Activated CD8-positive, alpha-beta T cell treated with anti-CD3 and anti-CD28 coated beads for 36 hours (primary cell): ENCODE results near the gene ADAT3. TPM values are rescaled to one million over a fixed set of nuclear protein-coding genes. Genes with fewer than 3 reads are reported as not detected.

Experiments
- ATAC-seq: fragments of 200-7000 bp; cut with Tn5 transposase; one replicate; pipeline ENCODE4 v1.10.0; 2021; ENCODE audit warnings: mild to moderate bottlenecking, moderate library complexity
- CTCF ChIA-PET: fragments of 350-600 bp; sonication (Branson Sonifier 250); formaldehyde crosslinking; loops from one replicate; lab custom pipeline; 2021; ENCODE audit warnings: antibody characterized with exemption; lab: Charles Lee
- POLR2A ChIA-PET: fragments of 350-600 bp; sonication (Branson Sonifier 250); formaldehyde crosslinking; loops from one replicate; lab custom pipeline; 2021; ENCODE audit warnings: antibody characterized with exemption; lab: Charles Lee
- DNase-seq: peaks from one replicate; pipeline ENCODE4 v3.0.0-alpha.2; 2020
- H3K27ac Mint-ChIP-seq: one replicate; pipeline ENCODE4 v1.8.0; 2021; ENCODE audit warnings: mild to moderate bottlenecking, mixed read lengths
- H3K27me3 Mint-ChIP-seq: one replicate; pipeline ENCODE4 v1.8.0; 2021; ENCODE audit warnings: mixed read lengths
- H3K36me3 Mint-ChIP-seq: one replicate; pipeline ENCODE4 v1.8.0; 2021; ENCODE audit warnings: low read depth, mixed read lengths
- H3K4me1 Mint-ChIP-seq: one replicate; pipeline ENCODE4 v1.8.0; 2021; ENCODE audit warnings: low read depth, mixed read lengths
- H3K4me3 Mint-ChIP-seq: one replicate; pipeline ENCODE4 v1.8.0; 2021; ENCODE audit warnings: mild to moderate bottlenecking, moderate library complexity, mixed read lengths
- H3K9me3 Mint-ChIP-seq: one replicate; pipeline ENCODE4 v1.8.0; 2021; ENCODE audit warnings: mixed read lengths
- CTCF ChIP-seq: fragments of 200-600 bp; IDR thresholded peaks from one replicate; pipeline ENCODE4 v1.8.0; 2022; ENCODE audit warnings: antibody characterized with exemption, mild to moderate bottlenecking
- intact Hi-C: fragments of 100-400 bp; cut with micrococcal nuclease; formaldehyde crosslinking; loops from one replicate; pipeline ENCODE4 v1.10.0; 2022
- total RNA-seq, 2 experiments: library from RNA; stranded (reverse); gene quantifications; one replicate each; pipeline ENCODE4 v1.2.3, GENCODE V29; 2021

The ADAT3 gene
- total RNA-seq, 2 experiments from 2014 or later: 5.3 to 6.7 TPM

DNA sequence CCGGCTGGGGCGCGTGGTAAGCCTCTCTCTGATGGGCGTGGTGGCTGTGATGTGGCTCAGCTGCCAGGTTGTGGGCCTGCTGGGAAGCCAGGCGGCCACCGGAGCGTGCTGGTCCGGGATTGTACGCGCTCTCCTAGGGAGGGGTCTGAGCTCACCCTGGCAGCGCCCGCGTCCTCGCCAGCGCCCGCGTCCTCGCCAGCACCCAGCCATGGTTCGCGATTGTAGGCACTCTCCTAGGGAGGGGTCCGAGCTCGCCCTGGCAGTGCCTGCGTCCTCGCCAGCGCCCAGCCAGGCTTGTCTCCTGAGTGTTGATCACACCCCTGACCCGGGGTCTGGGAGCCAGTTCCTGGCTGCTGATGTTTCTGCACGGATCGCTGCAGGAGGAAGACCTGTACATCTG lies 13.8 kb downstream of the ADAT3 start:
- ChIA-PET CTCF (interaction anchor here (0.5 to 0.6 kb wide), 2 partner anchors 10 to 123 kb away, joined by 3 read pairs; no protein-coding TSS in a partner anchor), POLR2A (interaction anchor here (1.2 kb wide), 1 partner anchor 45 kb away, joined by 3 read pairs; no protein-coding TSS in a partner anchor)
- Mint-ChIP-seq H3K4me3 (no peak overlapping the region), H3K27ac (no peak overlapping the region), H3K9me3 (no peaks in the 10 kb centered on the region), H3K4me1 (peaks cover 5% of the 10 kb centered on the region), H3K36me3 (peaks cover 4% of the 10 kb centered on the region), H3K27me3 (no peaks in the 10 kb centered on the region)
- TF ChIP-seq CTCF: no peak
- no peak for ATAC-seq
- DNase-seq: no peak
- intact Hi-C loops: no loop called here

- no peak overlapping the region for H3K27ac Mint-ChIP-seq
- TF ChIP-seq CTCF: no peak
- intact Hi-C loops: no loop called here
- H3K4me1 Mint-ChIP-seq: peaks cover 5% of the 10 kb centered on the region
- POLR2A ChIA-PET: interaction anchor here (0.7 to 1.3 kb wide), 2 partner anchors 22 to 41 kb away, joined by 3 read pairs; no protein-coding TSS in a partner anchor
- H3K27me3 Mint-ChIP-seq: no peaks in the 10 kb centered on the region
- no peak overlapping the region for H3K4me3 Mint-ChIP-seq
- CTCF ChIA-PET: no interaction called here
- no peaks in the 10 kb centered on the region for H3K9me3 Mint-ChIP-seq
- DNase-seq (no peak), ATAC-seq (no peak)
- H3K36me3 Mint-ChIP-seq: peaks cover 4% of the 10 kb centered on the region
Measured at GRCh38 chr19:1920644-1921043, 15.4 kb downstream of the ADAT3 start.

- no peak for TF ChIP-seq CTCF
- Mint-ChIP-seq H3K9me3 (no peaks in the 10 kb centered on the region), H3K36me3 (peaks cover 4% of the 10 kb centered on the region), H3K4me3 (no peak overlapping the region), H3K27ac (no peak overlapping the region), H3K27me3 (no peaks in the 10 kb centered on the region), H3K4me1 (peaks cover 5% of the 10 kb centered on the region)
- CTCF ChIA-PET: no interaction called here
- intact Hi-C loops: no loop called here
- DNase-seq: no peak
- POLR2A ChIA-PET: no interaction called here
- ATAC-seq: no peak
Measured at GRCh38 chr19:1921326-1921725, 16.1 kb downstream of the ADAT3 start.

DNA sequence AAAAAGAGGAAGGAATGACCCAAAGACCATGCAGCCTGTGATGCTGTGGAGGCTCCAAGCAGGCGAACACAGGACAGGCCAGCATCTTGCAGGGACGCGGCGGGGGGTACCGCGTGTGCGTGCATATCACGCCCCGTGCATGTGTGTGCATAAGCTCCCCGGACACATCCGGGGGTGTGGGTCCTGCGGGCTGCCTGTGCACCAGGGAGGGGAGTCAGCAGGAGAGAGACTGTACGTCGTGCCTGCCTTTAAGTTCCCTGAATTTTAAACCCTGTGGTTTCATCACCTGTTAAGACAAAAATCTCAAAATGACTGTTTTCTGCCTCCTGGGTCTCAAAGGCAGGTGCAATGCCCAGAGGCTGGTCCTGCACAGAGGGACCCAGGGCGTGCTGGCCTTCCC lies 16.6 kb downstream of the ADAT3 start:
- DNase-seq (no peak), ATAC-seq (peak; percentile 20)
- no peak overlapping the region for H3K27ac Mint-ChIP-seq
- no peak for TF ChIP-seq CTCF
- POLR2A ChIA-PET: no interaction called here
- no peak overlapping the region for H3K4me3 Mint-ChIP-seq
- CTCF ChIA-PET: no interaction called here
- H3K36me3 Mint-ChIP-seq: peaks cover 4% of the 10 kb centered on the region
- peaks cover 5% of the 10 kb centered on the region for H3K4me1 Mint-ChIP-seq
- H3K9me3 Mint-ChIP-seq: no peaks in the 10 kb centered on the region
- intact Hi-C loops: no loop called here
- H3K27me3 Mint-ChIP-seq: no peaks in the 10 kb centered on the region

DNA sequence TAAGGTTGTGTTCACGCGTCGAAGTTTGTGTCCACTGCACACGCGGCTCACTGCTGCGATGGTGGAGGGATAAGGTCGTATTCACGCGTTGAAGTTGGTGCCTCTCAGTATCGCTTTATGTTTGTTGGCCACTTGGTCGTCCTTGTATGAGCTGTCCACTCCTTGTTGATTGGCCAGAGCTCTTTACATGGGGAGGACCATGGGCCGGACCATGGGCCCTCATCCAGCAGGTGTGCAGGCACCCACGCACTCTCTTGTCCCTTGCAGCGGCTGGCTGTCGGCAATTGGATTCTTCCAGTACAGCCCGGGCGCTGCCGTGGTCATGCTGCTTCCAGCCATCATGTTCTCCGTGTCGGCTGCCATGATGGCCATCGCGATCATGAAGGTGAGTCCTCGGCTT lies 17.6 kb downstream of the ADAT3 start:
- no peak overlapping the region for H3K4me3 Mint-ChIP-seq
- no peaks in the 10 kb centered on the region for H3K9me3 Mint-ChIP-seq
- DNase-seq: no peak
- peaks cover 9% of the 10 kb centered on the region for H3K4me1 Mint-ChIP-seq
- intact Hi-C loops: no loop called here
- no peaks in the 10 kb centered on the region for H3K27me3 Mint-ChIP-seq
- ATAC-seq: no peak
- H3K27ac Mint-ChIP-seq: no peak overlapping the region
- ChIA-PET POLR2A (no interaction called here), CTCF (interaction anchor here (1.8 kb wide), 1 partner anchor 23 kb away, joined by 4 read pairs; no protein-coding TSS in a partner anchor)
- peaks cover 1% of the 10 kb centered on the region for H3K36me3 Mint-ChIP-seq
- TF ChIP-seq CTCF: no peak
